ENCODE results near the gene IFIT1B.

GRCh38 chr10:89416465-89416864, 38.6 kb downstream of the IFIT1B start:
- TF ChIP-seq, protein P1, sequence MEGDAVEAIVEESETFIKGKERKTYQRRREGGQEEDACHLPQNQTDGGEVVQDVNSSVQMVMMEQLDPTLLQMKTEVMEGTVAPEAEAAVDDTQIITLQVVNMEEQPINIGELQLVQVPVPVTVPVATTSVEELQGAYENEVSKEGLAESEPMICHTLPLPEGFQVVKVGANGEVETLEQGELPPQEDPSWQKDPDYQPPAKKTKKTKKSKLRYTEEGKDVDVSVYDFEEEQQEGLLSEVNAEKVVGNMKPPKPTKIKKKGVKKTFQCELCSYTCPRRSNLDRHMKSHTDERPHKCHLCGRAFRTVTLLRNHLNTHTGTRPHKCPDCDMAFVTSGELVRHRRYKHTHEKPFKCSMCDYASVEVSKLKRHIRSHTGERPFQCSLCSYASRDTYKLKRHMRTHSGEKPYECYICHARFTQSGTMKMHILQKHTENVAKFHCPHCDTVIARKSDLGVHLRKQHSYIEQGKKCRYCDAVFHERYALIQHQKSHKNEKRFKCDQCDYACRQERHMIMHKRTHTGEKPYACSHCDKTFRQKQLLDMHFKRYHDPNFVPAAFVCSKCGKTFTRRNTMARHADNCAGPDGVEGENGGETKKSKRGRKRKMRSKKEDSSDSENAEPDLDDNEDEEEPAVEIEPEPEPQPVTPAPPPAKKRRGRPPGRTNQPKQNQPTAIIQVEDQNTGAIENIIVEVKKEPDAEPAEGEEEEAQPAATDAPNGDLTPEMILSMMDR (IDR thresholded peaks at IDR 0.05) = no peak
- TF ChIP-seq POLR2A (IDR thresholded peaks at IDR 0.05) (no peak), POLR2AphosphoS5 (IDR thresholded peaks at IDR 0.05) (no peak)
